ENCODE measurements around the gene PPP1R26.
"Not testable (repeated sequence)": the region's sequence is repeated elsewhere in the genome, so short reads cannot be mapped to it uniquely, and the experiment has no call there.

Gene PPP1R26

DNA sequence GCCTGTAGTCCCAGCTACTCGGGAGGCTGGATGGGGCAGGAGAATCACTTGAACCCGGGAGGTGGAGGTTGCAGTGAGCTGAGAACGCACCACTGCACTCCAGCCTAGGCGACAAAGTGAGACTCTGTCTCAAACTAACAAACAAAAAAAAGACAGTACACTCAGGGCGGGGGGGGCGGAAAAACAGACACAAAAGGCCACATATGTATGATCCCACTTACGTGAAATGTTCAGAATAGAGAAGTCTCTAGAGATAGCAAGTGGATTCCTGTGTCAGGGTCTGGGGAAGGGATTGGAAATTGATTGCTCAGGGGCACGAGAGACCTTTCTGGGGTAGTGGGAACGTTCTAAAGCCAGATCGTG is 32.6 kb downstream of the PPP1R26 start:
- Histone ChIP-seq H3K23ac (ENCODE audit: low read length) (no peak overlapping the region), H3K4me1 (ENCODE audit: control insufficient read depth in 1 of 2, insufficient read depth in 2 of 2, low read length in 2 of 2) (no peaks in the 10 kb centered on the region), H3K36me3 (ENCODE audit: control insufficient read depth in 1 of 2, insufficient read depth in 2 of 2, low read length in 2 of 2) (no peaks in the 10 kb centered on the region), H2BK120ac (ENCODE audit: insufficient read depth, low read length, poor library complexity) (no peak overlapping the region), H4K12ac (ENCODE audit: low read depth, low read length) (no peak overlapping the region), H3K18ac (ENCODE audit: low read length) (no peak overlapping the region), H4K8ac (ENCODE audit: low read depth, low read length) (no peak overlapping the region), H3K27me3 (ENCODE audit: insufficient read depth, low read length) (no peaks in the 10 kb centered on the region), H3K4me3 (ENCODE audit: low read depth, low read length) (no peak overlapping the region), H2AK5ac (ENCODE audit: low read length) (no peak overlapping the region), H2AFZ (ENCODE audit: insufficient read depth, low read length, poor library complexity) (no peak overlapping the region), H3K9me3 (ENCODE audit: insufficient read depth, low read depth, low read length) (peaks cover 2% of the 10 kb centered on the region), H2BK5ac (ENCODE audit: low read depth, low read length, poor library complexity) (no peak overlapping the region), H3K4me2 (ENCODE audit: low read length) (no peak overlapping the region), H3K9ac (ENCODE audit: low read length) (no peak overlapping the region), H3K4ac (ENCODE audit: low read depth, low read length) (no peak overlapping the region), H2BK12ac (ENCODE audit: low read length) (no peak overlapping the region), H3K14ac (ENCODE audit: low read length) (no peak overlapping the region), H3K27ac (ENCODE audit: low read depth, low read length) (no peak overlapping the region), H4K91ac (ENCODE audit: low read depth, low read length) (no peak overlapping the region), H3K79me2 (ENCODE audit: control insufficient read depth, insufficient read depth, low read length, poor library complexity) (no peaks in the 10 kb centered on the region), H3K79me1 (ENCODE audit: low read length) (no peaks in the 10 kb centered on the region)
- no CpG with 5 or more reads among the region's 10 CpGs for WGBS (ENCODE audit: extremely low coverage, insufficient coverage, insufficient read length)
- no peak for DNase-seq

DNA sequence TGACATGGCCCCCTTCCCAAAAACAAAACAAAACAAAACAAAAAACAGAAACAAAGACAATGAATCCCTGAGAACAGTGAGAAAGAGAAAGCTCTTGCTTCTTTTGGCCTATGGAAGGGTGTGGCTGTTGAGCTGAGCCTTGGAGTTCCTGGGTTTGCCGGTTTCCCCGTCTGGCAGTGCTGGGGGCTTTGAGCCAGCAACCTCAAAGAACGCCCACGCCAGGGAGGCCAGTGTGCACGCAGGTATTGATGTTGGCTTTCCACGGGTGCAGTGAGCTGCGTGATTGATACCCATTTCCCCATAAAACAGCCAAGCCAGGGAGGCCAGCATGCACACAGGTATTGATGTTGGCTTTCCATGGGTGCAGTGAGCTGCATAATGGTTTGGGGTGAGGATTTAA is 33.3 kb downstream of the PPP1R26 start:
- no peak overlapping the region for H2BK12ac ChIP-seq (ENCODE audit: low read length)
- H4K8ac ChIP-seq (ENCODE audit: low read depth, low read length): no peak overlapping the region
- no peak overlapping the region for H4K12ac ChIP-seq (ENCODE audit: low read depth, low read length)
- H3K4me3 ChIP-seq (ENCODE audit: low read depth, low read length): no peak overlapping the region
- no peak for DNase-seq
- no peaks in the 10 kb centered on the region for H3K4me1 ChIP-seq (ENCODE audit: control insufficient read depth in 1 of 2, insufficient read depth in 2 of 2, low read length in 2 of 2)
- H3K23ac ChIP-seq (ENCODE audit: low read length): no peak overlapping the region
- no peaks in the 10 kb centered on the region for H3K79me1 ChIP-seq (ENCODE audit: low read length)
- no peaks in the 10 kb centered on the region for H3K79me2 ChIP-seq (ENCODE audit: control insufficient read depth, insufficient read depth, low read length, poor library complexity)
- H3K9me3 ChIP-seq (ENCODE audit: insufficient read depth, low read depth, low read length): peaks cover 2% of the 10 kb centered on the region
- no peak overlapping the region for H3K4ac ChIP-seq (ENCODE audit: low read depth, low read length)
- H3K36me3 ChIP-seq (ENCODE audit: control insufficient read depth in 1 of 2, insufficient read depth in 2 of 2, low read length in 2 of 2): no peaks in the 10 kb centered on the region
- no peak overlapping the region for H3K27ac ChIP-seq (ENCODE audit: low read depth, low read length)
- H2BK5ac ChIP-seq (ENCODE audit: low read depth, low read length, poor library complexity): no peak overlapping the region
- no peak overlapping the region for H2BK120ac ChIP-seq (ENCODE audit: insufficient read depth, low read length, poor library complexity)
- no peak overlapping the region for H3K4me2 ChIP-seq (ENCODE audit: low read length)
- WGBS (ENCODE audit: extremely low coverage, insufficient coverage, insufficient read length): no CpG with 5 or more reads among the region's 7 CpGs
- no peak overlapping the region for H2AFZ ChIP-seq (ENCODE audit: insufficient read depth, low read length, poor library complexity)
- no peak overlapping the region for H3K9ac ChIP-seq (ENCODE audit: low read length)
- no peak overlapping the region for H3K18ac ChIP-seq (ENCODE audit: low read length)
- H3K14ac ChIP-seq (ENCODE audit: low read length): no peak overlapping the region
- H3K27me3 ChIP-seq (ENCODE audit: insufficient read depth, low read length): no peaks in the 10 kb centered on the region
- H4K91ac ChIP-seq (ENCODE audit: low read depth, low read length): no peak overlapping the region
- H2AK5ac ChIP-seq (ENCODE audit: low read length): no peak overlapping the region

DNA sequence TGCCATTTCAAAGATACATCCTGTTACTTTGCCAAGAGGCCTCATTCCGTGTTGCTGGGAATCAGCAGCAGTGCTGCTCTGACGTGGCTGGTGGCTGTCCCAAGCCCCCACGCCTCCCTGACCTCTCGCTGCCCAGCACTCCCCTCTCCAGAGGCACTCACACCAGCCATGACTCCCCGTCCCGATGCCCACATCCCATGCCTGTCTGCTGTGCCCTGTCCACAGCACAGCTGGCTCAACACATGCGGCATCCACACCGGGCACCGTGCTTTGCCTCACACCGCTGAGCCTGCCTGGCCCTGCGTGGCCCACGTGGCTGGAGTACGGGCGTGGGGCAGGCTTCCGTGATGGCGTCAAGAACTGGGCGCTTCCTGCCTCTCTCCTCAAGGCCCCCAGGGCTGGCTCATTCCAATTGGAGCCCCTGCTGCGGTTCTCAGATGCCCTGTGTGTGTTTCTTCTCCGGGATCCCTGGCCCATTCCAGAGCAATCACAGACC is 33.8 kb downstream of the PPP1R26 start:
- Histone ChIP-seq H2BK12ac (ENCODE audit: low read length) (no peak overlapping the region), H3K79me1 (ENCODE audit: low read length) (no peaks in the 10 kb centered on the region), H3K9me3 (ENCODE audit: insufficient read depth, low read depth, low read length) (peaks cover 2% of the 10 kb centered on the region), H3K4me2 (ENCODE audit: low read length) (no peak overlapping the region), H3K79me2 (ENCODE audit: control insufficient read depth, insufficient read depth, low read length, poor library complexity) (no peaks in the 10 kb centered on the region), H2AFZ (ENCODE audit: insufficient read depth, low read length, poor library complexity) (no peak overlapping the region), H3K27ac (ENCODE audit: low read depth, low read length) (no peak overlapping the region), H3K14ac (ENCODE audit: low read length) (no peak overlapping the region), H3K23ac (ENCODE audit: low read length) (no peak overlapping the region), H3K4me3 (ENCODE audit: low read depth, low read length) (no peak overlapping the region), H3K36me3 (ENCODE audit: control insufficient read depth in 1 of 2, insufficient read depth in 2 of 2, low read length in 2 of 2) (no peaks in the 10 kb centered on the region), H3K4ac (ENCODE audit: low read depth, low read length) (no peak overlapping the region), H4K8ac (ENCODE audit: low read depth, low read length) (no peak overlapping the region), H4K91ac (ENCODE audit: low read depth, low read length) (no peak overlapping the region), H2AK5ac (ENCODE audit: low read length) (no peak overlapping the region), H2BK5ac (ENCODE audit: low read depth, low read length, poor library complexity) (no peak overlapping the region), H3K4me1 (ENCODE audit: control insufficient read depth in 1 of 2, insufficient read depth in 2 of 2, low read length in 2 of 2) (no peaks in the 10 kb centered on the region), H2BK120ac (ENCODE audit: insufficient read depth, low read length, poor library complexity) (no peak overlapping the region), H3K9ac (ENCODE audit: low read length) (no peak overlapping the region), H4K12ac (ENCODE audit: low read depth, low read length) (no peak overlapping the region), H3K27me3 (ENCODE audit: insufficient read depth, low read length) (no peaks in the 10 kb centered on the region), H3K18ac (ENCODE audit: low read length) (no peak overlapping the region)
- DNase-seq: no peak
- WGBS (ENCODE audit: extremely low coverage, insufficient coverage, insufficient read length): no CpG with 5 or more reads among the region's 19 CpGs

DNA sequence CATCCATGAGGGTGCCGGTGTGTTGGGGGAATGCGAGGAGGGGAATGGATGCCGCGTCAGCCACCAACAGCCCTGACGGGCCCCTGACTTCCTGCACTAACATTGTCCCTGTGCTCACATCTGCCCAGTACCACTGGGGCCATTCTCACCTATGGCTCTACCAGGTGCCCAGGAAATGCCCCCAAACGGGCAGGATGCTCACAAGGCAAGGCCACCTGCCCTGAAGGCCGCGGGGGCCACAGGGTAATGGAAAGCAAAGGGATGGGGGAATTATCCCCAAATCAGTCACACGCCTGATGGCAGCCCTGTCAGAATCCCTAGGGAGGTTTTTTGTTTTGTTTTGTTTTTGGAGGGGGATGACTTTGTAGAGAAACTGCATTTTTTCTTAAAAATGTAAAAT is 34.3 kb downstream of the PPP1R26 start:
- H2BK120ac ChIP-seq (ENCODE audit: insufficient read depth, low read length, poor library complexity); H3K14ac ChIP-seq (ENCODE audit: low read length); H4K8ac ChIP-seq (ENCODE audit: low read depth, low read length); DNase-seq; H3K4me1 ChIP-seq (ENCODE audit: control insufficient read depth in 1 of 2, insufficient read depth in 2 of 2, low read length in 2 of 2); H3K27ac ChIP-seq (ENCODE audit: low read depth, low read length); H3K79me1 ChIP-seq (ENCODE audit: low read length); H3K4me3 ChIP-seq (ENCODE audit: low read depth, low read length); H2AK5ac ChIP-seq (ENCODE audit: low read length); H3K79me2 ChIP-seq (ENCODE audit: control insufficient read depth, insufficient read depth, low read length, poor library complexity); H3K9me3 ChIP-seq (ENCODE audit: insufficient read depth, low read depth, low read length); H4K12ac ChIP-seq (ENCODE audit: low read depth, low read length); H2AFZ ChIP-seq (ENCODE audit: insufficient read depth, low read length, poor library complexity); H3K4ac ChIP-seq (ENCODE audit: low read depth, low read length); H4K91ac ChIP-seq (ENCODE audit: low read depth, low read length); H3K4me2 ChIP-seq (ENCODE audit: low read length); H2BK12ac ChIP-seq (ENCODE audit: low read length); H3K36me3 ChIP-seq (ENCODE audit: control insufficient read depth in 1 of 2, insufficient read depth in 2 of 2, low read length in 2 of 2); H3K9ac ChIP-seq (ENCODE audit: low read length); H3K23ac ChIP-seq (ENCODE audit: low read length); H3K18ac ChIP-seq (ENCODE audit: low read length); H3K27me3 ChIP-seq (ENCODE audit: insufficient read depth, low read length); H2BK5ac ChIP-seq (ENCODE audit: low read depth, low read length, poor library complexity): not testable (repeated sequence)
- no CpG with 5 or more reads among the region's 9 CpGs for WGBS (ENCODE audit: extremely low coverage, insufficient coverage, insufficient read length)

Measured in trophoblast cell (in vitro differentiated cells and primary cell).